GM18951 (cell line): ENCODE measurements around the gene GPER1.

Experiments used
- POLR2A ChIP-seq: IDR thresholded peaks from 4 replicates; pipeline ENCODE4 v1.6.1; 2011; ENCODE audit warnings: mild to moderate bottlenecking; ENCODE audit not compliant: insufficient read length, insufficient read depth; ENCODE audit errors: extremely low read depth
- in situ Hi-C: fragments of 300-500 bp; cut with MboI; formaldehyde crosslinking; loops from one replicate; pipeline ENCODE4 v1.12.0; 2022; ENCODE audit warnings: low sequenced_read_pairs, mixed read lengths, inconsistent platforms; ENCODE audit not compliant: unreplicated experiment

The GPER1 gene

GRCh38 chr7:1087952-1088920 is at the start of gene GPER1:
Gene GPER1, plus strand, starts transcription at chr7:1088113. Its CDS starts 3,616 bp downstream, at chr7:1091729.
- in situ Hi-C loops: no loop called here
- TF ChIP-seq POLR2A: no peak

GRCh38 chr7:1040233-1040632 is 47.7 kb upstream of the GPER1 start:
- in situ Hi-C loops: loop anchor here (10.0 kb wide), 1 partner anchor 45 kb away; no protein-coding TSS in a partner anchor

DNA sequence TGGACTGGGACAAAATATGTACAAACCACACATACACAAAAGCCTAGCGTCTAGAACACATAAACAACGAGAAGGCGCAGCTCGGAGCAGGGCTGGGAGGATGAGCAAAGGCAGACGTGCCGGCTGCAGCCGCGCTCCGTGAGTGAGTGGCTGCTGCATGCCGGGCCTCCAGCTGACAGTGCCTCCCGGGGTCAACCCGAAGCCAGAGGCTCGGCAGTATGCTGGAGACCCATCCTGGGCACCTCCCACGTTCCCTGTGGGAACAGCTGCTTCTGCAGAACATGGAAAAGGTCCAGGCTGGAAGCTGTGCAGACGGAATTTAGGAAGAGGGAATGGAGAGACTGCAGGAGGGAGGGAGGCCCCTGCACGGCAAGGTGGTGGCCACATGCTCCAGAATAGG is 47.1 kb upstream of the GPER1 start:
- in situ Hi-C loops: loop anchor here (10.0 kb wide), 1 partner anchor 46 kb away; no protein-coding TSS in a partner anchor
- no peak for TF ChIP-seq POLR2A

DNA sequence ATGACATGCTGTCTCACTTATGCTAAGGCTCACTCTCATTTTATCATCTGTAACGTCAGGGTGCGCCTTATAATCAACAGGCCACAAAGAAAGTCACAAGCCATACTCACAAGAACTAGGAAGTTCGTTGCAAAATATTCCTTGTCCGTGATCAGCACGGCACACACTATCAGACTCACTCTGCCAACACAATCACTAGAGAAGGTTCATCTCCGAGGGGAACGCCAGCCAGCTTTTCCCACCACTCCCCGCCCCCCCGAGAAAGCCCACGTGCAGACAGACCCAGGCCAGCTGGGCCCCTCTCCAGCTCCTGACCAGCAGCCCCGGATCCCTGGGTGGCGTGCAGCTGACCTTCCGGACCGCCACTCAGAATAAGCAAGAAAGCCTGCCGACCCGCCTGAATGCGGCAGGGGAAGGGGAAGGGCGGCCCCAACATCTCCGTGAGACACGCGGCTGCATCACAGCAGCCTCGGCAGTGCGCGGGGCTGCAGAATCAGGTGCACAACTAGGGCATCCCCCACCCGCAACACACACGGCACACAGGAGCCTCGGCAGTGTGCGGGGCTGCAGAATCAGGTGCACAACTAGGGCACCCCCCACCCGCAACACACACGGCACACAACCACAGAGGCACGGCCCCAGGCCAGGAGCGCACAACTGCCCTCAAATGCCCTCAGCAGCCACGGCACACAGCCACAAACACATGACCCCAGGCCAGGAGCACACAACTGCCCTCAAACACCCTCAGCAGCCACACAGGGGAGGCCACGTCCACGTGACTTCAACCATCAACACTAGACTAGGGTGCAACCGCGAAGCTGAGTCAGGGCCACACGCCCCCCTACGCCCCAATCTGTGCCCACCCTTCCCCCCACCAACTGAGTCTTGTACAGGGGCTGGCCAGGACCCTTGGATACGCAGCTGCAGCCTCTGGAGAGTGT is 46.1 kb upstream of the GPER1 start:
- no peak for TF ChIP-seq POLR2A
- in situ Hi-C loops: loop anchor here (10.0 kb wide), 1 partner anchor 47 kb away; no protein-coding TSS in a partner anchor

DNA sequence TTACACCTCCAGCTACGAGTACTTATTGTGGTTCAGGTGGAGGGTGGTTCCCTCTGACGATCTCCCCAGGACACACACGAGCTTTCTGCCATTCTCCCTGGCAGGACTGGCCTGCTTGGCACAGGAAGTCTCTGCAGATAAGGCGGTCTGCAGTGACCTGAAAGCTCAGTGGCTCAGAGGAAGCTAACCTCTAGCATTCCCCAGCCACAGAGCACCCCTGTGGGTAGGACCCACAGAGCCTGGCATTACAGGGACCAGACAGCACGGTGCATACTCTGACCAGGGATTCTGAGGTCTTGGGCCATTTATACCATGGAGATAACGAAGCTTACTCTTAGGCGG is 45.5 kb upstream of the GPER1 start:
- TF ChIP-seq POLR2A: no peak
- in situ Hi-C loops: loop anchor here (10.0 kb wide), 1 partner anchor 48 kb away; no protein-coding TSS in a partner anchor

GRCh38 chr7:1043552-1044188 is 44.2 kb upstream of the GPER1 start:
- in situ Hi-C loops: loop anchor here (10.0 kb wide), 1 partner anchor 49 kb away; no protein-coding TSS in a partner anchor
- no peak for TF ChIP-seq POLR2A

DNA sequence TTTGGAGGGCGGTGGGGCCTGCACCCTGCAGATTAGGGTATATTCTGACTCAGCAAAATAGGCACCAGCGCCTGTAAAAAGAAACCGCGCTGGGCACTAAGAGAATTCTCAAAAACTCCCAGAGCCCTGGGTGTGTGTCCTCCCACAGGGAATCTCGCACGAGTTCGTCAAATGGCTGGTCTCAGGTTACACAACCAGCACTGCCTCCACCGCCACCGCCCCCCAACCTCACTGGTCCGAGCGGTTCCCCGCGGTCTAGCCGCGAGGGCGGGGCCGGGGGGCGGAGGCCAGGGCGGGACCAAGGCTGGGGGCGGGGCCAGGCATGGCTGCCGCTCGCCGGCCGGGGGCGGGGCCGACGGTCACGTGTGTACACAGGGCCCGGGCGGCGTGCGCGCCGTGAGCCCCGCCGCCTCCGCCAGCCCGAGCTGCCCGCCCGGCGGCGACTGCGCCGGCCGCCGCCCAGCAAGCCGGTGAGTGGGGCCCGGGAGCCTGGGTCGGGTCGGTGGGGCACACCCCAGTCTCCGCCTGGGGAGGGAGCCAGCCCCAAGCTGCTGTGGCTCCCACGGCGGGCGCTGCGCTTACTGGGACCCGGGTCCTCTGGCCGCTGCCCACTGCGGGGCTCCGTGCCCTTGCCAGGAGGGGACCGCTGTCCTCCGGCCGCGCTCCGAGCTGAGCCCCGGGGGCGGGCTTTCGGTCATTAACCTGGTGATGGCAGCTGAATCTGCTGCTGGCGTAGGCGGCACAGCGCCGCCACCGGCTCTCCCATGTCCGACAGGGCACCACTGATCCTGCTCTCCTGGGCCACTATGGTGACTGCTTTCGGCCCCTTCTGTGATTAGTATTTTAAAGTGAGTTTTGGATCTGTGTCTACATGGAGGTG is 43.5 kb upstream of the GPER1 start, which contains the start of gene GPR146:
GPR146 (plus strand) TSS at position 358 of the 880 bp plus-strand sequence. CDS start 12,970 bp downstream, outside the sequence.
- in situ Hi-C loops: loop anchor here (10.0 kb wide), 1 partner anchor 50 kb away; no protein-coding TSS in a partner anchor
- peak; percentile 66 for TF ChIP-seq POLR2A

- in situ Hi-C loops: loop anchor here (10.0 kb wide), 1 partner anchor 51 kb away; no protein-coding TSS in a partner anchor
These were observed 42.5 kb upstream of the GPER1 start for GRCh38 chr7:1045069-1046063.

GRCh38 chr7:1046722-1047679 is 40.9 kb upstream of the GPER1 start:
- TF ChIP-seq POLR2A: no peak

More at GRCh38 chr7:1045069-1046063, 42.5 kb upstream of the GPER1 start:
- no peak for TF ChIP-seq POLR2A

More at GRCh38 chr7:1046722-1047679, 40.9 kb upstream of the GPER1 start:
- in situ Hi-C loops: loop anchor here (10.0 kb wide), 1 partner anchor 52 kb away; no protein-coding TSS in a partner anchor
